Hepatocyte (in vitro differentiated cells): ENCODE data around the gene GCNT2.

ENCODE experiments used
- EZH2 ChIP-seq: fragments of 200-600 bp; sonication (generic); IDR thresholded peaks from 2 replicates; pipeline ENCODE4 v1.6.1; 2016; ENCODE audit warnings: antibody characterized with exemption, mild to moderate bottlenecking, borderline replicate concordance
- TF ChIP-seq, protein P1 (sequence below): fragments of 200-600 bp; sonication (generic); IDR thresholded peaks from 2 replicates; pipeline ENCODE4 v1.5.1; 2016; ENCODE audit warnings: antibody characterized with exemption, mild to moderate bottlenecking; ENCODE audit not compliant: poor library complexity

GRCh38 chr6:10640412-10640811 is 119.3 kb downstream of the GCNT2 start:
- TF ChIP-seq, protein P1, sequence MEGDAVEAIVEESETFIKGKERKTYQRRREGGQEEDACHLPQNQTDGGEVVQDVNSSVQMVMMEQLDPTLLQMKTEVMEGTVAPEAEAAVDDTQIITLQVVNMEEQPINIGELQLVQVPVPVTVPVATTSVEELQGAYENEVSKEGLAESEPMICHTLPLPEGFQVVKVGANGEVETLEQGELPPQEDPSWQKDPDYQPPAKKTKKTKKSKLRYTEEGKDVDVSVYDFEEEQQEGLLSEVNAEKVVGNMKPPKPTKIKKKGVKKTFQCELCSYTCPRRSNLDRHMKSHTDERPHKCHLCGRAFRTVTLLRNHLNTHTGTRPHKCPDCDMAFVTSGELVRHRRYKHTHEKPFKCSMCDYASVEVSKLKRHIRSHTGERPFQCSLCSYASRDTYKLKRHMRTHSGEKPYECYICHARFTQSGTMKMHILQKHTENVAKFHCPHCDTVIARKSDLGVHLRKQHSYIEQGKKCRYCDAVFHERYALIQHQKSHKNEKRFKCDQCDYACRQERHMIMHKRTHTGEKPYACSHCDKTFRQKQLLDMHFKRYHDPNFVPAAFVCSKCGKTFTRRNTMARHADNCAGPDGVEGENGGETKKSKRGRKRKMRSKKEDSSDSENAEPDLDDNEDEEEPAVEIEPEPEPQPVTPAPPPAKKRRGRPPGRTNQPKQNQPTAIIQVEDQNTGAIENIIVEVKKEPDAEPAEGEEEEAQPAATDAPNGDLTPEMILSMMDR, result no peak
- TF ChIP-seq EZH2, result no peak
